ENCODE measurements around the gene SLC8A2.

The SLC8A2 gene

DNA sequence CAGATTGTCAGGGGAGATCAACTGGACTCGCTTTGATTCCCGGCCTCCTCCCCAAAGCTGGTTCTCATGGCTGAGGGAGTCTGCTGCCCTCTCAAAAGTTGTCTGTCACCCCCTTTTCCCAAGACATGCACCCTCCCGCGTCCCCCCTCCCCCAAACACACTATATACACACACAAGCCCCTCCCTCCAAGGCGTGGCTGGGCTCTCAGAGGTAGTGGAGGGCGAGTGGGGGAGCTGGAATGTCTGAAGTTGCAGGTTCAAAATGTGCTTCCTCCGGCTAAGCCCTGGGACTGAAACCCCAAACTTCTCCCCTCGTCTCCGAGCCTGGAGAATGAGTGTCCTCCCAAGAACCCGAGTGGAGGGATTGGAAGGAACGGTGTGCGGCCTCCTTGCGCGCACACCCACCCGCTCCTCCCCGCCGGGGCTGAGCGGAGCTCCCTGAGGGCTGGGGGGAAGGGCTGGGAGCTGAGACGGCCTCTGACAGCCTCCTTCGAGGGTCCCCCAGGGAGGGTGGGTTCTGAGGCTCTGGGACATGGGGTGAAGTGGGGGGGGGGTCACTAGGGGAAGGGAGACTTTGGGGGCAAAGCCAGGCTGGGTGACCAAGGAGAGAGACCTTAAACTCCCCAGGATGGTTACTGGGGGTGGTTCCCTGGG lies 42.4 kb downstream of the SLC8A2 start:
- TF ChIP-seq, protein P1, sequence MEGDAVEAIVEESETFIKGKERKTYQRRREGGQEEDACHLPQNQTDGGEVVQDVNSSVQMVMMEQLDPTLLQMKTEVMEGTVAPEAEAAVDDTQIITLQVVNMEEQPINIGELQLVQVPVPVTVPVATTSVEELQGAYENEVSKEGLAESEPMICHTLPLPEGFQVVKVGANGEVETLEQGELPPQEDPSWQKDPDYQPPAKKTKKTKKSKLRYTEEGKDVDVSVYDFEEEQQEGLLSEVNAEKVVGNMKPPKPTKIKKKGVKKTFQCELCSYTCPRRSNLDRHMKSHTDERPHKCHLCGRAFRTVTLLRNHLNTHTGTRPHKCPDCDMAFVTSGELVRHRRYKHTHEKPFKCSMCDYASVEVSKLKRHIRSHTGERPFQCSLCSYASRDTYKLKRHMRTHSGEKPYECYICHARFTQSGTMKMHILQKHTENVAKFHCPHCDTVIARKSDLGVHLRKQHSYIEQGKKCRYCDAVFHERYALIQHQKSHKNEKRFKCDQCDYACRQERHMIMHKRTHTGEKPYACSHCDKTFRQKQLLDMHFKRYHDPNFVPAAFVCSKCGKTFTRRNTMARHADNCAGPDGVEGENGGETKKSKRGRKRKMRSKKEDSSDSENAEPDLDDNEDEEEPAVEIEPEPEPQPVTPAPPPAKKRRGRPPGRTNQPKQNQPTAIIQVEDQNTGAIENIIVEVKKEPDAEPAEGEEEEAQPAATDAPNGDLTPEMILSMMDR (IDR thresholded peaks at IDR 0.05; ENCODE audit: borderline replicate concordance, insufficient read depth, low read depth, low read length), result no peak
- H3K4me3 ChIP-seq (ENCODE audit: low read depth, low read length), result no peak overlapping the region

DNA sequence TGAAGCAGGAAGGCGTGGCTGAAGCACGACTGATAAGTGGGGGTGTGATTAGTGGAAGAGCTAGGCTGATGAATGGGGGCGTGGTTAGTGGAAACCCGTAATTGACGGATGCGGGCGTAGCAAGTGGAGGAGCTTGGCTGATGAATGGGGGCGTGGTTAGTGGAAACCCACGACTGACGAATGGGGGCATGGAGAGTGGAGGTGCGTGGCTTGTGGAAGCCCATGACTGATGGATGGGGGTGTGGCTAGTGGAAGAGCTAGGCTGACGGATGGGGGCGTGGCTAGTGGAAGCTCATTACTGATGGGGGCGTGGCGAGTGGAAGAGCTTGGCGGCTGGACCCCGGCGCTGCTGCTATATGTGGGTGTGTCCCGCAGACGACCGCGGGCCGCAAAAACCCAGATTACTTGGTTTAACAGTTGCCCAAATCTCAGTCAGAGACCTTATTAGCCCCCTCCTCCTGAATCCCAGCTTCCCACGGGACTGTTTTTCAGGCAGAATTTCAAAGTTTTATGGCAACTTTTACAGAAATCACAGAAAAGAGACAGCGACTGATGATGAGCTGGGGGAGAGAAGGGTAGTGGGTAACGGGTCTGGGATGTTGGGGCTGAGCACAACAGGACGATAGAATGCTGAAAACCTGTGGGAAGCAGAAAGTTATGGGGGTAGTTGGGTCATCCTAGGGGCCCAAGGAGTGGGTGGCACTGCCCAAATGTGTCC lies 43.4 kb downstream of the SLC8A2 start:
- TF ChIP-seq, protein P1 (IDR thresholded peaks at IDR 0.05; ENCODE audit: borderline replicate concordance, insufficient read depth, low read depth, low read length), result no peak
- no peak overlapping the region for H3K4me3 ChIP-seq (ENCODE audit: low read depth, low read length)

DNA sequence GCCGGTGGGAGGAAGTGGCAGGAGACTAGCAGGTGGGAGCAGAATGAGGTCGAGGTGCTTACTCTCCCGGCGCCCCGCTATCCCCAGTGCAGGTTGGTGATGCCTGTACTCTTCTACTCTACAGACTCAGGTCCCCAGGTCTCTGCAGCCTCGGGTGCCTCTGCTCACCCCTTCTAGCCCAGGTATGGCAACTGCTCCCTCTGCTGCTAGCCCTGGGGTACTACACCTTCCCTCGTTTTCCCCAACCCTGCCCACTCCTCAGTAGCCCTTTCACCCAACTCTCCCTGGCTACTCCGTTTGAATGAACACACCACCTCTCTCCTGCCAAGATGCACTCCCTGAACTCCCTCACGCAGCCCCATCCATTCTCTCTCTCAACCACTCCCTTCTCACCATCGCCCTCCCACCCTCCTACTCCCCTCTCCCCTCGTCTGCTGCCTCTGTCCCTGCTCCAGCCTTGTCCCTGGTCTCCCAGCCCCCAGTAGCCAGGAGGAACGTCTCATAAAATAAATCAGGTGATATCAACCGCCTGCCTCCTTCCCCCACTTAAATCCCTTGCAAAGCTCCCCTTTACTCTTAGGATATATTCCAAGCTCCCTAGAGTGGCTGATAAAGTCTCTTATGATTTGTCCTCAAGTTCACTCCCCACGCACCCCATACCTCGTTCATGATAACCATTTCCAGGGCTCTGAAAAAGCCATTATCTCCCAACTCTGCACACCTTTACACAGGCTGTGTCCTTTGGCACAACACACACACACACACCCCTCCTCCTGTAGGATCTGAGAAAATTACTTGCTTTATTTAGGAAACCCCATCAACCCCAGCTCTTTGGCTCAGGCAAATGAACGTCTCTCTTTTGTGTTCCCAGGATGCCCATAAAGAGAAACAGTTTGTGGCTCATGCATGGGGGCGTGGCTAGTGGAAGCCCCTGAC lies 44.2 kb downstream of the SLC8A2 start:
- TF ChIP-seq, protein P1 (IDR thresholded peaks at IDR 0.05; ENCODE audit: borderline replicate concordance, insufficient read depth, low read depth, low read length), result peak; percentile 96
- H3K4me3 ChIP-seq (ENCODE audit: low read depth, low read length), result no peak overlapping the region

DNA sequence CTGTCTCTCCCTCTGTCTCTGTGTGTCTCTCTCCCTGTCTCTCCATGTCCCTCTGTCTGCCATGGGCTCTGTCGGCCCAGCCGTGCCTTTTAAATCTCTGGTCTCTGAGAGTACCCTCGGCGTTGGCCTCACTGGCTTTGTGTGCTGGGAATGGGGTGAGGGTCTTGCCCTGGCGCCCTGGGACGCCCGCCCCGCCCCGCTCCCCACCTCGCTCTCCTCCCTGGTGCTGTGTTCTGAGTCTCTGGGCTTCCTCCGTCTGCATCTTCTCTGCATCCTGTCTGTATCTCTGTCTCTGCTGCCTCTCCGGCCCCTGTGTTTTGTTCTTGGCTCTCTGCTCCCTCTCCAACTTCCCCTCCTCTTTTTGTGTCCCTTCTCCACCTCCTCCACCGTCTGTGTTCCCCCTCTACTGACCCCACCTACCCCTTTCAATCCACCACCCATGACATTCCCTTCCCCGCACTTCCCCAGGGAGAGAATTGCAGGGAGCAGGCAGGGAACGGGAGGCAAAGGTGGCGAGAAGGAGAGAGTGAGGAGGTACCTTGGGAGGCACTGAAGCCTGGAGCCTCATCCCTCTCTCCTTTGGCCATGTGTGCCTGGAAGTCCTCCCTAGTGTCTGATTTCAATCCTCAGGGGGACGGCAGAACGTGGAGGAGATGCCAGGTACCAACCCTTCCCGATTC lies 48.4 kb downstream of the SLC8A2 start:
- H3K4me3 ChIP-seq (ENCODE audit: low read depth, low read length), result no peak overlapping the region
- TF ChIP-seq, protein P1 (IDR thresholded peaks at IDR 0.05; ENCODE audit: borderline replicate concordance, insufficient read depth, low read depth, low read length), result no peak

DNA sequence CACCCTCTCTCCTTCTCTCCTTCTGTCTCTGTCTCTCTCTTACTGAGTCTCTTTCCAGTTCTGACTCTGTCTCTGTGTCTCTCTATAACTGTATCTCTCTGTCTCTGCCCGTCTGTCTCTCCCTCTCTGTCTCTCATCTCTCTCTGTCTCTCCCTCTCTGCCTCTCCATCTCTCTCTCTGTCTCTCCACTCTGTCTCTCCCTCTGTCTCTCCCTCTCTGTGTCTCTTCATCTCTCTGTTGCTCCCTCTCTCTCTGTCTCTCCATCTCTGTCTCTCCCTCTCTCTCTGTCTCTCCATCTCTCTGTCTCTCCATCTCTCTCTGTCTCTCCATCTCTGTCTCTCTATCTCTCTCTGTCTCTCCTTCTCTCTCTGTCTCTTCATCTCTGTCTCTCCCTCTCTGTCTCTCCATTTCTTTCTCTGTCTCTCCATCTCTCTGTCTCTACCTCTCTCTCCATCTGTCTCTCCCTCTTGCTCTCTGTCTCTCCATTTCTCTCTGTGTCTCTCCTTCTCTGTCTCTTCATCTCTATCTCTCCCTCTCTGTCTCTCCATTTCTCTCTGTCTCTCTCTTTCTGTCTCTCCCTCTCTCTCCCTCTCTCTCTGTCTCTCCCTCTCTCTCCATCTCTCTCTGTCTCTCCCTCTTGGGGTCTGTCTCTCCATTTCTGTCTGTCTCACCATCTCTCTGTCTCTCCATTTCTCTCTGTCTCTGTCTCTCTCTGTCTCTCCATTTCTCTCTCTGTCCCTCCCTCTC lies 49.1 kb downstream of the SLC8A2 start:
- H3K4me3 ChIP-seq (ENCODE audit: low read depth, low read length), result no peak overlapping the region
- TF ChIP-seq, protein P1 (IDR thresholded peaks at IDR 0.05; ENCODE audit: borderline replicate concordance, insufficient read depth, low read depth, low read length), result no peak

DNA sequence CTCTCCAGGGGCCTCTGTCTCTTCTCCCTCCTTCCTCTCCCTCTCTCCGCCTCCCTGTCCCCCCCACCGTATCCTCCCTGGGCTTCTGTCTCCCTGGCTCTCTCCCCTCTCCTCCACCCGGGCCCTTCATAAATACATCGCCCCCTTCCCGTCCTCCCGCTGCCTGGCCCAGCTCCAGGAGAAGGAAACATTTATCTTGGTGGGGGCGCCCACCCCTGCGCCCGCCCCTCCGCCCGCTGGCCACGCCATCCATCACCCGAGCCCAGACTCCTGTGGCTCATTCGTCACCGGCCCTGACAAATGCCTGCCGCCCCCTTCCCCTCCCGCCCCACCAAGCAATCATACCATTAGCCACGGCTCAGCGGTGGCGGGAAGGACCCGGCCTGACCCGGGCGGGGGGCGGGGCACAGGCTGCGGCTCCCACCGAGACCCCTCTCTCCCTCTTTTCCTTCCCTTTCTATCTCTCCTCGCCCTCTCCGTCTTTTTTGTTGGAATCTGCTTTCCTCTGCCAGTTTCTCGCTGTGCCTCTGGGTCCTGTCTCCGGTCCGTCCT lies 49.8 kb downstream of the SLC8A2 start:
- H3K4me3 ChIP-seq (ENCODE audit: low read depth, low read length), result no peak overlapping the region
- TF ChIP-seq, protein P1 (IDR thresholded peaks at IDR 0.05; ENCODE audit: borderline replicate concordance, insufficient read depth, low read depth, low read length), result no peak

Measured in GM12875 (cell line).